Ecto neural progenitor cell (in vitro differentiated cells): ENCODE results near the gene STARD13.
"Not testable (repeated sequence)": the region's sequence is repeated elsewhere in the genome, so short reads cannot be mapped to it uniquely, and the experiment has no call there.

Experiments used
- DNase-seq: peaks from one replicate; pipeline ENCODE4 v3.0.0-alpha.2; 2018; ENCODE audit warnings: low spot score

Gene STARD13

DNA sequence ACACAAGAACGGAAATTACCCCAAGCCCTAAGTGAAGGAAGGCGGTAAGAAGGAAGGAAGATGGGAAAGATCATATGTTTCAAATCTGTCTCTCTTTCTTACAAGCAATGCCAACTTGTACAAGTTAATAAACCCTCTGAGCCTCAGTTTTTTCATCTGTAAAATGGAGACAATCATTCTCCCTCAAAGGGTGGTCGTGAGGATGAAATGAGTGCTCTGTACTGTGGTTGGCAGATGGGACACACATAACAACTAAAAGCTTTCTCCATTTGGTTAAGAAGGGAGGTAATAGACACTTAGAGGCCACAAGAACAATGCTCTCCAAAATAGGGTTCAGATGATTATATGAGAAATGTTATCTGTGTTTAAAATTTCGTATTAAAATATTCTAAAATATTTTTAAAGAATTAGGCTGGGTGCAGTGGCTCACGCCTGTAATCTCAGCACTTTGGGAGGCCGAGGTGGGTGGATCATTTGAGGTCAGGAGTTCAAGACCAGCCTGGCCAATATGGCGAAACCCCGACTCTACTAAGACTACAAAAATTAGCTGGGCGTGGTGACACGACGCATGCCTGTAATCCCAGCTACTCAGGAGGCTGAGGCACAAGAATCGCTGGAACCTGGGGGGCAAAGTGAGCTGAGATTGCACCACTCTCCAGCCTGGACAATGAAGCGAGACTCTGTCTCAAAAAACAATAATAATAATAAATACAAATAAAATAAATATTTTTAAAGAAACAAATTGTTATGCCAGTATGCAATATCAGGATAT is 89.7 kb downstream of the STARD13 start:
- DNase-seq, result no peak

DNA sequence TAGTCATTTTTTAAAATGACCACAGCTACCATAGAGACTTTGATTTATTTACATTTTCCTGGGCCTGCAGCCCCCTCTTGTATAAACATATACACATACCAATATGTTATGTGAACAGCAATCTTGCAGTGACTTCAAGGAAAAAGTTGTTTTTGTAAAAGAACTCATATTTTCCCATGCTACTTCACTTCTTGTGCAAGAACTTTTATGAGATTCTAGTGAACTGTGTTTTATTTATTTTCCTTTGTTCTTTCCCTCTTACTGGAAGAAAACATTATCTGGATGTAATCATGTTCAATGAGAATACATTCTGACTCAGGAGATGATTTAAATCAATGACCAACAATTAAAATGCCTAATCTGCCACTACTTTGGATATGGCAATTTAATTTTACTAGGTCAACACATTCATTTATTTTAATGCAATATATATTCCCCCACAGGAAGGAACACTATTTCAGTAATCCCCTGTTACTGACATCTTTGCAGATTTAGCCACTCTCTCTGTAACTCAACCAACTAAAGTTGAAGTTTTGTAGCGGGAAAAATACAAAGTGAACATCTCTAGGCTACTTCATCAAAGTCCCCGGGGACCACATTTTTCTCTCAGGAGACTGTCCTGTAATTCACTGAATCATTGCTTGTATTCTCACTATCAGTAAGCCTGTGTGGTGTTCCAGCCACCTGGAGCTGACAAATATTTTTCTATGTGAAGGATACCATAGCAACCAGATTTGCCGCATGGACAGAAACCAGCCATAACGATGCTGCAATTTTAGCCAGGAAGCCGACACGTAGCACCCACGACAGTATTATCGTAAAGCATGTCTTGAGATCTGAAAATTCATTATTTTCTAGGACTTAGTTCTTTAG is 90.5 kb downstream of the STARD13 start:
- no peak for DNase-seq

GRCh38 chr13:33193428-33193974 is 92.1 kb downstream of the STARD13 start:
- no peak for DNase-seq

- DNase-seq, result no peak
These were observed 93.9 kb downstream of the STARD13 start for GRCh38 chr13:33191425-33192210.

DNA sequence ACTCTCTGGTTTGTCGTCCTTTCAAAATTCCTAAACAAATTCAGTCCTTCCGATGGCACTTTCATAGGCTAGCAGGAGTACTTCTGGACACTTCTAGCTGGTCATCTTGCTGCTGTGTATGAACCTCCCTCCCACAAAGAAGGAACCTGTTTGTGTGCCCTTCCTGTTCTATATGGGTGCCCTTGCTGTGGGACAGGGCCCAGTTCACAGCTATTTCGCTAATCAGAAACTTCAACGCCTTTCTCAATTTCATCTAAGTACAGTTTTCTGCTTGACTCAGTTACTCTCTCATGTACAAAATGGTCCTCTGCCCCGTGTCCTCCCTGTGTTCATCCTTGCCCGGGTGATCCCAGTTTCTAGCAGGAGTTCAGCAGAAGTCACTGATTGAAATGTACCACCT is 96.1 kb downstream of the STARD13 start:
- DNase-seq, result no peak

- no peak for DNase-seq
These were observed 97.3 kb downstream of the STARD13 start for GRCh38 chr13:33188093-33188882.

DNA sequence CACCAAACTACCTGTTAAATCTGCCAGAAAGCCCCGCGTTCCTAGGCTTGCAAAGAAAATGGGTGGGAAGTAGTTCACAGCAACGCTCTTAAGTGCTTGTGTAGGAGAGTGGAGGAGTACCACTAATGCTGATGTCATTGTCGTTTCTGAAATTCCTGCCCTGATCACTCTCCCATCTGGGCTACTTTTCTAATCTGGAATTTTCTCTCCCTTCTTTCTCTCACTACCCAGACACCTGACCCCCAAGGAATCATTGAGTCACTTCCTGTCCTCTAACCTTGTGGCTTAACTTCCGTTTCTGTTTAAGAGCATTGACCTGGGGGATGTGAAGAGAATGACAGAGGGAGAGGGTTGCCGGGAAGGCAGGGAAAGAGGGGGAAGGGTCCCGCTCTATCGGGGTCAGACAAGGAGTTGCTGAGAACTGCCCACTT is 98.7 kb downstream of the STARD13 start:
- no peak for DNase-seq

DNA sequence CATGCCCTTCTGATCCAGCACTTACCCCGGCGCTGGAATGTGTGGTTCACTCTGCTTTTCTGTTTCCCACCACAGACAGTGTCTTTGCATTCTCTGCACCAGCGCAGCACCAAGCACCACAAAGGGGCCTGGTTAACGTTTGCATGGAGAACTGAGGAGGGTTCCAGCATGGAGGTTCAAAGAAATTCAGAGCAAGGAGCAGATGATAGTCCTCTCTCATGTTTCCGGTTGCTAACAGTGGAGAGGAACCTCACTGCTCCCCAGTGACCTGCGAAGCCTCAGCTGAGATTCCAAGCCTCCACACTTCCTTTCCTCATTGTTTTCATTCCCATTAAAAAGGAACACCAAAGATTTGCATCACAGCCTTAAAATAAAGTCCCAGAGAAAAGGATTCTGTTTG is 99.7 kb downstream of the STARD13 start:
- no peak for DNase-seq

DNA sequence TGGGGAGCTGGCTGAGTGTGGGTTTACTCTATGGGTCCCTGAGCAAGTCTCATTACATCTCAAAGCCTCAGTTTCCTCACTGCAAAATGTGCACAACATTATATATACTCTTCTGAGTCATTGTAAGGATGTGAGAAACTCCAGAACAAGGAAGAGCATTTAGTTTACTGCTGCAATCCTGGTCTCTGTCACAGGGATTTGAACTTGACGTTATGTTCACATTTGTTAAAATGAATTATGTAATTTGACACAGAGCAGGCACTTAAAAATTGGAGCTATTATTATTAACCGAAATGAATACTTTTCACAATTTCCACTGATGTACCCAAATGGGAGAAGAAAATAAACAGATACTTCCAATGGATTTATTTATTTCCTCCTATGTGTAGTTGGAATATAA is 101.0 kb downstream of the STARD13 start:
- DNase-seq, result no peak

GRCh38 chr13:33184112-33184490 is 101.5 kb downstream of the STARD13 start:
- no peak for DNase-seq

DNA sequence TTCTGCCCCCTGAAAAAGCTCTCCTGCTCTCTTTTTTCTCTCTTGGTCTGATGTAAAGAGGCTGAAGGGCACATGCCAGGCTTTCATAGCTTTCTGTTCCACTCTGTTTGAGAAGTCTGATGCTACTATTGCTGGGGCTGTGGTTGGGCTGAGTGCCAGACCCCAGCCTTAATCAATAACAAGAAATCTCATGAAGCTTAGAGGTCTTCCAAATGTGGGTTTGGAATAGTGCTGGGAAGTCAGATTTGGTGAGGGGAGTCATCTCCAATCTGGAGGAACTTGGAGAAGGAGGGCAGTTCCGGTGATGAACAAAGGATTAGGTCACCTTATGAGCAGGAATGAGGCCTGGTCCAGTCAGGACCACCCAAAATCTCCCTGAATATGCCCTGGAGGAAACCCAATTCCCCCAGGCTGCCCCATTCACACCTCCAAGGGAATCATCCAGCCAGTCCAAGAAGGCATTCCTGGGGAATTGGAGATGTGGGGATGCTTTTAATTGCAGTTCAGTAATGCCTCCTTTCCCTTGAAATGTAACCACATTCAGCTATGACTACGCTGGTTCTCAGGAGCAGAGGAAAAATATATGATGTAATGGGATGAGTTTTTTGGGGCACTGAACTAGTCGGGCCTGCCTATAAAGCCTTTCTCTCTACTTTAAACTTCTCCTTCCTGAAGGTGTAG is 102.0 kb downstream of the STARD13 start:
- DNase-seq, result no peak

GRCh38 chr13:33182729-33183128 is 102.8 kb downstream of the STARD13 start:
- DNase-seq, result no peak

DNA sequence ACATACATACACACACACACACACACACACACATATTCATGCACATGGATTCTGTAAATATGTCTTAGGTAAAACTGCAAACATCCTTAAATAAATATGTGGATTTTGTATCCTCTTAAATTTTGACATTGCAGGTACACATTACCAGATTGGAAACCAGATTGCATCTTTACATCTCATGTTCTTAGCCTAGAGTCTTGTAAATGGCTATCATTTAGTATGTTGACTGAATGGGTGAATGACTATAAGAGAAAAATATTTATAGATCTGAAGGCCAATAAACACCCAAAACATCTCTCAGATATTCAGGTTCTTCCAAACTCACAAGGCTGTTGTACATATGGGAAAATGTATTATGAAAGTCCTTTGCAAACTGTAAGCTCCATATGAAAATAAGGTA is 104.3 kb downstream of the STARD13 start:
- no peak for DNase-seq

GRCh38 chr13:33180122-33180804 is 105.3 kb downstream of the STARD13 start:
- no peak for DNase-seq

DNA sequence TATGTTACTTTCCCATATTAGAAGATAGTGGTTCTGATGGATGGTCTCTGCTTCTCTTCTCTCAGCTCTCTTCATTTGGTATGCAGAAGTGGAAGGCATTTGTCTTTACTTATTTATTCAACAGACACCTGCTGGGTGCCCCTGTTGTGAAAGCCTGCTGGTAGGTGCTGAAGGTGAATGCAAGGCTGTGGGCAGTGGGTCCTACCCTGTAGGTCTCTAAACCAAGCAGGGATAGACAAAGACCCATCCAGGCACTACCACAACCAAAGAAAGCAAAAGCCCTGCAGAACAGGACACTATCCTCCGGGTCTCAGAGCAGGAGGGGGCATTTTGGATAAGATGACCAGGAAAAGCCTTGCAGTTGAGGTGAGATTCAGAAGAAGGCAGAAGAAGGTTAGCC is 106.1 kb downstream of the STARD13 start:
- DNase-seq, result no peak

GRCh38 chr13:33178209-33178840 is 107.2 kb downstream of the STARD13 start:
- no peak for DNase-seq

- DNase-seq, result not testable (repeated sequence)
These were observed 108.0 kb downstream of the STARD13 start for GRCh38 chr13:33177340-33178208.

- no peak for DNase-seq
These were observed 109.0 kb downstream of the STARD13 start for GRCh38 chr13:33176526-33176925.

GRCh38 chr13:33175991-33176390 is 109.6 kb downstream of the STARD13 start:
- DNase-seq, result no peak
